Thyroid gland (tissue), 4 donors: ENCODE results near the gene LCT. TPM values are rescaled to one million over a fixed set of nuclear protein-coding genes. Genes with fewer than 3 reads are reported as not detected.

Experiments
- DNase-seq, 2 donors: peaks; one replicate each; pipeline ENCODE4 v3.0.0-alpha.2; 2019
- H3K27ac ChIP-seq, 3 donors: fragments of 200-600 bp; sonication (generic); 1 replicate in 2 of 3; 2 replicates in 1 of 3; pipeline ENCODE4 v1.5.1; 2016 to 2019; ENCODE audit warnings: mild to moderate bottlenecking in 1 of 3, moderate library complexity in 1 of 3
- H3K27me3 ChIP-seq: fragments of 200-600 bp; sonication (generic); one replicate; pipeline ENCODE4 v1.5.1; 2019
- H3K36me3 ChIP-seq, 2 donors: fragments of 200-600 bp; sonication (generic); one replicate each; pipeline ENCODE4 v1.5.1; 2016 to 2019
- H3K4me1 ChIP-seq, 2 donors: fragments of 200-600 bp; sonication (generic); one replicate each; pipeline ENCODE4 v1.5.1; 2017 to 2019
- H3K4me3 ChIP-seq, 3 donors: fragments of 200-600 bp; sonication (generic); replicated peaks in 1 of 3; 1 replicate in 2 of 3; 2 replicates in 1 of 3; pipeline ENCODE4 v1.5.1; 2016; ENCODE audit warnings: mild to moderate bottlenecking in 1 of 3
- H3K9me3 ChIP-seq: fragments of 200-600 bp; sonication (generic); one replicate; pipeline ENCODE4 v1.5.1; 2017
- CTCF ChIP-seq, 6 experiments: fragments of 200-600 bp in 3 of 6; fragments of 450-650 bp in 3 of 6; sonication (generic) in 3 of 6; IDR thresholded peaks; one replicate each; pipeline ENCODE4 v1.5.1; 2016 to 2019; ENCODE audit warnings: antibody characterized with exemption in 6 of 6, mild to moderate bottlenecking in 2 of 6, inconsistent platforms in 1 of 6, moderate library complexity in 1 of 6
- POLR2A ChIP-seq, 2 donors: fragments of 450-650 bp; IDR thresholded peaks; one replicate each; pipeline ENCODE4 v1.6.1; 2017; ENCODE audit warnings: antibody characterized with exemption in 2 of 2, mild to moderate bottlenecking in 2 of 2, moderate library complexity in 1 of 2
- WGBS, 2 donors: methylation state at CpG; one replicate each; pipeline ENCODE4 v1.1.5; 2017; 5-methylcytosine and 5-hydroxymethylcytosine counted together
- intact Hi-C: fragments of 100-400 bp; cut with DNase I; formaldehyde crosslinking; loops from one replicate; pipeline ENCODE4 v1.15.1; 2023
- total RNA-seq, 4 donors: library from RNA; depleted of rRNA; stranded (reverse); fragments of >200 nt; gene quantifications; one replicate each; pipeline ENCODE4 v1.2.3, GENCODE V29; 2016

LCT gene
- total RNA-seq, 4 donors from 2014 or later: 0.24 TPM; not detected in 3

DNA sequence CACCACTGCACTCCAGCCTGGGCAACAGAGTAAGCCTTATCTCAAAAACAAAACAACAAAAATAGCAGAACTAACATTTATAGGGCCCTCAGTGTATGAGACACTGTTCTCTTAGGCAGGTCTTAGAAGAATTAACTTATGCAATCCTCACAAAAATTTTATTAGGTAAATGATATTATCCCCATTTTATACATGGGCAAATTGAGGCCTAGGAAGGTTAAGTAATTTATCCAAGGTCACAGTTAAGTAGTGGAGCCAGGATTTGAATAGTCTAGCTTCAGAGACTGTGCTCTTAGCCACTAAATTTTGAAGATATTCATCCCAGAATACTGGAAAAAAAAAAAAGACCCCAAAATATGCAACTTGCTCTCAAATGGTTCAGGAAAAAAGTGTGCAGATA lies 16.4 kb upstream of the LCT start:
- peaks cover 0 to 12% of the 10 kb centered on the region in 2 donors for H3K36me3 ChIP-seq
- H3K4me1 ChIP-seq: no peaks in the 10 kb centered on the region
- no peaks in the 10 kb centered on the region for H3K27me3 ChIP-seq
- no peak overlapping the region for H3K4me3 ChIP-seq
- no peaks in the 10 kb centered on the region for H3K9me3 ChIP-seq
- no peak for DNase-seq
- TF ChIP-seq POLR2A (IDR thresholded peaks at IDR 0.05): no peak
- no peak for TF ChIP-seq CTCF (IDR thresholded peaks at IDR 0.05)
- no peak overlapping the region for H3K27ac ChIP-seq
- intact Hi-C loops: no loop called here

DNA sequence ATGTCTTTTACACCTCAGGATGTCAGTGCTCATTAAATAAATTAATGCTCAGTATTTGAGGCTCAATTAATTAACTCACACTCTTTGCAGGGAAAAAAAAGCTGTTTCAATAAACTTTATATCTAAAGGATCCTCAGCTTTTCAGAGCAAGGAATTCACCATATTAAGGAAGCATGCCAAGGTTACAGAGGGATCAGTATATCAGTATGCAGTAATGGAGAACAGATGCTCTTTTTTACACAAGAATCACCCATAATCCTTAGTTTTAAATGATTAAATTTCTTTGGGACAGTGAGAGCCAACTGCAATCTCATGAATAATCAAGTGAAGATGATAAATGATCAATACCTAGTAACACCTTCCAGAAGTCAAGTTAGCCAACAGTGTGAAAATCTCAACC lies 14.9 kb upstream of the LCT start:
- no peak for DNase-seq
- H3K36me3 ChIP-seq: peaks cover 0 to 9% of the 10 kb centered on the region in 2 donors
- no peak overlapping the region for H3K4me3 ChIP-seq
- TF ChIP-seq POLR2A (IDR thresholded peaks at IDR 0.05) (no peak), CTCF (IDR thresholded peaks at IDR 0.05) (no peak)
- H3K27ac ChIP-seq: no peak overlapping the region
- H3K9me3 ChIP-seq: no peaks in the 10 kb centered on the region
- intact Hi-C loops: no loop called here
- no peaks in the 10 kb centered on the region for H3K4me1 ChIP-seq
- no peaks in the 10 kb centered on the region for H3K27me3 ChIP-seq

DNA sequence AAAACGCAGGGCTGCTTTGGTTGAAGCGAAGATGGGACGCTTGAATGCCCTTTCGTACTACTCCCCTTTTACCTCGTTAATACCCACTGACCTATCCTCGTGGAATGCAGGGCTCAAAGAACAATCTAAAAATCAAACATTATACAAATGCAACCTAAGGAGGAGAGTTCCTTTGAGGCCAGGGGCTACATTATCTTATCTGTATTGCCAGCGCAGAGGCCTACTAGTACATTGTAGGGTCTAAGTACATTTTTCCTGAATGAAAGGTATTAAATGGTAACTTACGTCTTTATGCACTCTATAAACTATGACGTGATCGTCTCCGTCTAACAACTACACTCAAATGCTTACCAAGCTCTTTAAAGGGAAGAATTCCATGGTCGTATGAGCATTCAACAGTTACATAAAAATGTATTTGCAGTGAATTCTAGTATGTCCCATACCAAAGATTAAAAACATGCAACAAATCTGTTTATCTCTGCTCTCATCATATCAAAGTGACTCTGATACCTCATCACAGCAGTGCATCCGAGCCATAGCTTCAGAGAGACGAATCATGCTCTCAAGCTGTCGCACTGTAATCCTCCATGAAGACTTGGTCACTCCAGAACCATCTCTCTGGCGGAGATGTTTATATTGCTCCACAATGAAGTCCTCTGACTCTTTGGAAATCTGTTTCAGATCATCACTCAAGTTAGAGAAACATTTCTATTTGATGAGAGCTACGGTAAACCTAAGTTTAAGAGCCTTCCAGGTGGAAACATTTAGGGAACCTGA lies 14.1 kb upstream of the LCT start:
- intact Hi-C loops: no loop called here
- WGBS, 2 donors: 87% methylated on average over 17 of the region's 17 CpGs
- H3K36me3 ChIP-seq: peaks cover 0 to 5% of the 10 kb centered on the region in 2 donors
- DNase-seq: no peak
- H3K4me1 ChIP-seq: peaks cover 0 to 2% of the 10 kb centered on the region in 2 donors
- H3K9me3 ChIP-seq: no peaks in the 10 kb centered on the region
- no peaks in the 10 kb centered on the region for H3K27me3 ChIP-seq
- no peak overlapping the region for H3K27ac ChIP-seq
- no peak overlapping the region for H3K4me3 ChIP-seq
- TF ChIP-seq CTCF (IDR thresholded peaks at IDR 0.05) (no peak), POLR2A (IDR thresholded peaks at IDR 0.05) (no peak)

GRCh38 chr2:135849087-135849486 lies 12.1 kb upstream of the LCT start:
- Histone ChIP-seq H3K27me3 (no peaks in the 10 kb centered on the region), H3K27ac (no peak overlapping the region), H3K9me3 (no peaks in the 10 kb centered on the region), H3K4me3 (no peak overlapping the region), H3K4me1 (peaks cover 0 to 3% of the 10 kb centered on the region in 2 donors), H3K36me3 (peaks cover 0 to 8% of the 10 kb centered on the region in 2 donors)
- intact Hi-C loops: no loop called here
- 94 to 96% methylated on average over 3 of the region's 3 CpGs for WGBS, 2 donors
- no peak for TF ChIP-seq CTCF (IDR thresholded peaks at IDR 0.05)
- TF ChIP-seq POLR2A (IDR thresholded peaks at IDR 0.05): no peak
- no peak for DNase-seq

- H3K4me1 ChIP-seq: peaks cover 0 to 3% of the 10 kb centered on the region in 2 donors
- H3K9me3 ChIP-seq: no peaks in the 10 kb centered on the region
- peaks cover 0 to 8% of the 10 kb centered on the region in 2 donors for H3K36me3 ChIP-seq
- no peaks in the 10 kb centered on the region for H3K27me3 ChIP-seq
- H3K27ac ChIP-seq: no peak overlapping the region
- whole genome bisulfite sequencing, 2 donors: 61 to 75% methylated on average over 5 of the region's 5 CpGs
- TF ChIP-seq CTCF (IDR thresholded peaks at IDR 0.05) (no peak), POLR2A (IDR thresholded peaks at IDR 0.05) (no peak)
- H3K4me3 ChIP-seq: no peak overlapping the region
- intact Hi-C loops: no loop called here
- peak; percentile 3 for DNase-seq
Measured at GRCh38 chr2:135845997-135846396, 9.0 kb upstream of the LCT start.
